B cell (primary cell): ENCODE measurements around the gene CSRP2. TPM values are rescaled to one million over a fixed set of nuclear protein-coding genes. Genes with fewer than 3 reads are reported as not detected.

Experiments used
- polyA plus RNA-seq: library from polyadenylated mRNA; depleted of rRNA; stranded (reverse); fragments of >200 nt; gene quantifications from 2 replicates; pipeline ENCODE4 v1.2.3, GENCODE V29; 2012
- total RNA-seq, 2 donors: library from RNA; stranded (reverse); fragments of 120-200 nt in 1 of 2; gene quantifications; 1 replicate in 1 of 2; 2 replicates in 1 of 2; pipeline versions ENCODE4 v1.2.3 to v1.2.4, GENCODE V29; 2013 to 2022

CSRP2 gene
- total and polyA plus RNA-seq, 2 donors (not counting 1 experiment from before 2014, with no cell fraction given) = 0.44 TPM; not detected in 1

Other genes starting within 250 kb of the CSRP2 start
- gene ZDHHC17, start 114.9 kb downstream of the CSRP2 start, total RNA-seq = 75.0 and 86.7 TPM in 2 replicates
- 26.1 and 58.6 TPM in 2 replicates for gene ZDHHC17, start 114.9 kb downstream of the CSRP2 start, polyA plus RNA-seq
- 0.29 and 0.42 TPM in 2 replicates for gene E2F7, start 186.6 kb upstream of the CSRP2 start, total RNA-seq
- gene E2F7, start 186.6 kb upstream of the CSRP2 start, polyA plus RNA-seq = 0.15 and 0.22 TPM in 2 replicates